Measurements from ENCODE around the gene CCDC134.
"Not testable (repeated sequence)": the region's sequence is repeated elsewhere in the genome, so short reads cannot be mapped to it uniquely, and the experiment has no call there.

Gene CCDC134

DNA sequence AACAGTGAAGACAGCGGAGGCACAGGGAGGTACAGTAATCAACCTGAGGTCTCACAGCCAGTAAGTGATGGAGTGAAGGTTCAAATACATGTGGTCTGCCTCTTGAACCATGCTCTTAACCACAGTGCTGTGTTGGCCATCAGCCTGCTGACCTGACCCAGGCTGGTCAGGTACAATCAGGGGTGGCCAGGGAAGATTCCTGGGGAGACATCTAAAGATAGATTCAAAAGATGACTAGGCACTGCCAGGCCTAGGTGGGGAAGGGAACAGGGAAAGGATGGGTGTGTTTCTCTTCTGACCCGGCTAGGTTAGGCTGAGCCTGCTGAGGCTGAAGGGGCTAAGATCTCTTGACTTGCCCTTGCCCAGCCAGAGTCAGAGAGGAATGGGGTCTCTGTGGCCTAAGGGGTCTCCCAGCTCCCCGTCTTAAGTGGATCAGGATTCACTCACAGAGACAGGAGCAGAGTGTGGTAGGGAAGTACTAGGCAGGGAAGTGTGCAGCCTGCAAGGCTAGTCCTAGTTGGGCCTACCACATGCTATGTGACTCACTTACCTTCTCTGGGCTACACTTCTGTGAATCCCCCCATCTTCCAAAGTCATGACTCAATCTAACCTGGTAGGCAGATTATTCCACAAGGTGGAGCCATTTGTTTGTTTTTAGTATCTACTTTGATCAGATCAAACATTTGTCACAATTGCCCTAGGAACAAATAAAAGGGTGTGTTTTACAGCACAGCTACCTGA lies 22.0 kb downstream of the CCDC134 start:
- DNase-seq (ENCODE audit: low read depth in 3 of 3, low spot score in 1 of 3), result peak in 1 of 3 donors; percentile 13

GRCh38 chr22:41823797-41824196 lies 23.3 kb downstream of the CCDC134 start:
- no peak for DNase-seq (ENCODE audit: low read depth in 3 of 3, low spot score in 1 of 3)

GRCh38 chr22:41825376-41825775 lies 24.9 kb downstream of the CCDC134 start:
- no peak for DNase-seq (ENCODE audit: low read depth in 3 of 3, low spot score in 1 of 3)

- no peak for DNase-seq (ENCODE audit: low read depth in 3 of 3, low spot score in 1 of 3)
Measured at GRCh38 chr22:41826021-41826420, 25.5 kb downstream of the CCDC134 start.

DNA sequence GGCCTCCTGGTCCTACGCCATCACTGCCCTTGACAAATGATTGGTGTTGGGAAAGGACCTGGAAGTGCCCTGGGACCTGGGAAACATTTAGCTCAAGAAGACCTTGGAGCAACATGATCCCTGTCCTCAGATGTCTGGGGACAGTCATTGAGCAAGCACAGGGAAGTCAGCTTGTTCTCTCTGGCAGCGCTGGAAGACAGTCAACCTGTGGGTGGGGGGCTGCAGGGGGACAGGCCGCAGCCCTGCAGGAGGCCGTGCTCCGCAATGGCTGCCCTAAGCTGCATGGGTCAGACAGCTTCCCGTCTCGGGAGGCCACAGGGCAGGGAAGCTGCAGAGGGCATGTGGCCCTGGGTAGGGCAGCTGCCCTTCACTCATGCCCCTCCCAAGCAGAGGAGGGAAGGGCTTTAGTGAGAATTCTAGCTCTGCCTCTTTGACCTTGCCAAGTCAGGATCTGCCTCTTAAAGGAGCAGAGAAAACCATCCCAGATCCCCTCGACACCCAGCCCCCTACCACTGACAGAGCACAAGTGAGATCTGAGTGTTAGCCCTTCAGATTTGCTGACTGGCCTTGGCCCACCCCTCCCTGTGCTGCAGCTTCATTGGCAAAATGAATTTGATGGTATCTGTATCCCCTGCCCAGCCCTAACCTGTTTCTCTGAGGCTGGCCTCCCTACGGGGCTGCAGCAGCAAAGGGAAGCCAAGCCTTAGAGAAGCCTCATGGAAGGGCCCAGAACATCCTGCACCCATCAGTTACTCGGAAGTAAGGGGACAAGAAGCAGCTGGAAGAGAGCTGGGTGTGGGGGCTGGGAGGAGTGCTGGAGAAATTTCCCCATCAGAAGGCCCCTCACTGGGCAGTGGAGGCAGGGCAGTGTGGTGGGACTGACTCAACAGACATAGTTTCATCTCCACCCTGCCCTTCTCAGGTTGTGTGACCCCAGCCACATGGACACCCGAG lies 26.2 kb downstream of the CCDC134 start:
- DNase-seq (ENCODE audit: low read depth in 3 of 3, low spot score in 1 of 3), result no peak

- no peak for DNase-seq (ENCODE audit: low read depth in 3 of 3, low spot score in 1 of 3)
Measured at GRCh38 chr22:41827671-41828070, 27.2 kb downstream of the CCDC134 start.

- no peak for DNase-seq (ENCODE audit: low read depth in 3 of 3, low spot score in 1 of 3)
Measured at GRCh38 chr22:41828516-41828915, 28.0 kb downstream of the CCDC134 start.

DNA sequence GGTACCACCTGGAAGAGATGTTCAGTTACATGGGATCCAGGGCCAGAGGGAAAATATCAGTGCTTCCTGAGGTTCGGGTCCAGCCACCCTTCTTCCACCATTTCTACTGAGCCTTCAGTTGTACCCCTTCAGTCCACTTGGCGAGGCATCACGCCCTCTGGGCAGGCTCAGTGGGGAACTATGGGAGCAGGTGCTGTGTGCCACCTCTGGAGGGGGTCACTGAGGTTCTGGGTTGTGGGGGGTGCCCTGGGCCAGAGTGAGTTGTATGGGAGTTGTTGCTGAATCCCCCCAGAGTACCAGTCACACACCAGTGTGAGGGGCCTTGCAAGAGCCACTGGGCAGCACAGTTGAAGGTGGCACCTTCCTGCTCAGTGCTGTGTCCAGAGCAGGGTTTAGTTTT lies 29.7 kb downstream of the CCDC134 start:
- no peak for DNase-seq (ENCODE audit: low read depth in 3 of 3, low spot score in 1 of 3)

GRCh38 chr22:41831383-41831782 lies 30.9 kb downstream of the CCDC134 start:
- DNase-seq (ENCODE audit: low read depth in 3 of 3, low spot score in 1 of 3), result no peak

- no peak for DNase-seq (ENCODE audit: low read depth in 3 of 3, low spot score in 1 of 3)
Measured at GRCh38 chr22:41831828-41832552, 31.5 kb downstream of the CCDC134 start.

- DNase-seq (ENCODE audit: low read depth in 3 of 3, low spot score in 1 of 3), result peak; percentile 96 to 97 (median 96)
Measured at GRCh38 chr22:41832553-41833368, 32.3 kb downstream of the CCDC134 start, which contains the start of gene SREBF2. Gene SREBF2, plus strand, starts transcription at chr22:41833105. Its CDS starts 166 bp downstream, at chr22:41833271.

DNA sequence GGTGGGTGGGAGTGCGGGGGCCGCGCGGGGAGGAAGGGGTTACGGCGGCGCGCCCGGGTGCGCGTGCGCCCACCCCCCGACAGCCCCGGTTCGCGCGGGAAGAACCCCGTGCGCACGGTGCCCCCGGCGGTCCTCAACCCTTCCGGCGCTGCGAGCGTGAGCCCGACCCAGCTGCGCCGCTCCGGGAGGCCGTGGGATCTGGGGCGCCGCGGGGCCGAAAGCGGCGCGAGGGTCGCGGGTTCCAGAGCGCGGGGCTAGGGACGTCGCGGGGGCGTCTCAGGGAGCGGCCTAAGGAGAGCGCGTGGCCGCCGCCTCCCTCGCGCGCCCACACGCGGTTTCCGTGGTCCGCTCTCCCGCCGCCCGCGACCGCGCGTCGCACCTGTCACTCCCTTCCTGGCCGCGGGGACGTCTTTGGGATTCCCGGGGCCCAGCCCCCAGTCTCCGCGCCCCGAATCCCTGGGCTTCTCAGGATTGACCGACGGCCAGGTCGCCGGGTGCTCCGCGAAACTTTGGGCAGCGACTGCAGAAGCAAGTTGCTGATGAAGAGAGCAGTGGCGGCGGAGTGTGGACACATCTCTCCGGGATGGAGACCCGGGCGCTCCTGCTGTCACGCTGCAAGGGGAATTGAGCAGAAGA lies 33.0 kb downstream of the CCDC134 start:
- peak in 2 of 3 donors; percentile 2 to 25 for DNase-seq (ENCODE audit: low read depth in 3 of 3, low spot score in 1 of 3)

DNA sequence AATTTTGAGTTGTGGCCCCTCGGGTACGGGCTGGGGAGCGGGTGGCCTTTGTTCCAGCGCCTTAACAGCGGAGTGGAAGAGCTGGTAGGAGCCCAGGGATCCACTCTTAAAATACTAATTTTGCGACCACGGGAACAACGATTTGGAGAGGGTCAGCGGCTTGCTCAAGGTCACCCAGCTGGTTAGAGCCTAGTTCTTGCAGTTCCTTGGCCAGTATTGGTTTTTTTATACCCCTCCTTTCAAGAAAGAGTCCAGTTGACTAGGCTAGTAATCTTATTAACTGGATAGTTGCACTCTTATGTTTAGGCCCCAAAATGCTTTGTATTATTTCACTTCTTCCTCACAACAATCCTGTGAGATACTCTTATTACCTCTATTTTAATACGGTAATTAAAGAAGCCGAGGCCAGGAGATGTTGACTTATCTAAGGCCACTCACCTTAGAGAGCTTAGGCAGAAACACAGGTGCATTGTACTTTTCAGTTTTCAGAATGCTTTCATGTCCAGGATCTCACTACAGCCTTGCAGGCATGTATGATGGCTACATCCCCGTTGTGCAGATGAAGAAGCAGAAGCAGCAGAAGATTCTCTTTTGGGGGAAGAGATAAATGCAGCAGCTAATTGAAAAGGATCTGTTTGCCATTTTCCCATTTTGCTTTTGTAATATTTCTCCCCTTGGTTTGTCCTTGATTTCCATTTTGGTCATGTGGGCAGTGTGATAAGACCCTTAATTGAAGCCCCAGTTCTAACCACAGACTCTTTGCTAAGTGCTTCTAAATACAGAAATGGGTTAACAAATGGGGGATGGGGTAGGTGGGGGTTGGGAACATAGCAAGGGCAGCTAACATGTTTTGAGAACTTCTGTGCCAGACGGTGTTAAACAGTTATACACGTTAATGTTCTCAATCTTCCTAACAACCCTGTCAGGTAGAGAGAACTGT lies 33.8 kb downstream of the CCDC134 start:
- no peak for DNase-seq (ENCODE audit: low read depth in 3 of 3, low spot score in 1 of 3)

DNA sequence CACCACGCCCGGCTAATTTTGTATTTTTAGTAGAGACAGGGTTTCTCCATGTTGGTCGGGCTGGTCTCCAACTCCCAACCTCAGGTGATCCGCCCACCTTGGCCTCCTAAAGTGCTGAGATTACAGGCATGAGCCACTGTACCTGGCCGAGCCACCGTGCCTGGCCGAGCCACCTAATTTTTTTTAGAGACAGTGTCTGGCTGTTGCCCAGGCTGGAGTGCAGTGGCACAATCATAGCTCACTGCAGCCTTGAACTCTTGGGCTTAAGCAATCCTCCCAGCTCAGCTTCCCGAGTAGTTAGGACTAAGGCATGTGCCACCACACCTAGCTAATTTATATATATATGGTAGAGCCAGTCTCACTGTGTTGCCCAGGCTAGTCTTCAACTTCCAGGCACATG lies 35.0 kb downstream of the CCDC134 start:
- not testable (repeated sequence) for DNase-seq (ENCODE audit: low read depth in 3 of 3, low spot score in 1 of 3)

- DNase-seq (ENCODE audit: low read depth in 3 of 3, low spot score in 1 of 3), result no peak
Measured at GRCh38 chr22:41836551-41836950, 36.1 kb downstream of the CCDC134 start.

GRCh38 chr22:41838842-41839618 lies 38.6 kb downstream of the CCDC134 start:
- DNase-seq (ENCODE audit: low read depth in 3 of 3, low spot score in 1 of 3), result no peak

DNA sequence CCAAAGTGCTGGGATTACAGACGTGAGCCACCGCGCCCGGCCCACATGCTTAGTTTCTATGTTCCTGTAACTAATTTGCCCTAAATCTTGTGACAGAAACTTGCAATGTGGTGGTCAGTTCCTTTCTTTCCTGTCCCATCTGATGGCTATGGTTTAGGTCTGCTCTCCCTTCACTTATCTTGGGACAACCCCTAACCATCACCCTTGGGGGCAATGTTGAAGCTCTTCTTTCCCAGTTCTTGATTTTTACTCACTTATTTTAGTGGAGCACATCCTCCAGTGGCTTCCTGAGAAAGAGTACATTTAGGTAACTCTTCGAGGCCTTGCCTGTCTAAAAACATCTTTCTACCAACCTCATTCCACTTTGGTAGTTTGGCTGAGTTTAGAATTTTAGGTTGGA lies 39.7 kb downstream of the CCDC134 start:
- no peak for DNase-seq (ENCODE audit: low read depth in 3 of 3, low spot score in 1 of 3)

DNA sequence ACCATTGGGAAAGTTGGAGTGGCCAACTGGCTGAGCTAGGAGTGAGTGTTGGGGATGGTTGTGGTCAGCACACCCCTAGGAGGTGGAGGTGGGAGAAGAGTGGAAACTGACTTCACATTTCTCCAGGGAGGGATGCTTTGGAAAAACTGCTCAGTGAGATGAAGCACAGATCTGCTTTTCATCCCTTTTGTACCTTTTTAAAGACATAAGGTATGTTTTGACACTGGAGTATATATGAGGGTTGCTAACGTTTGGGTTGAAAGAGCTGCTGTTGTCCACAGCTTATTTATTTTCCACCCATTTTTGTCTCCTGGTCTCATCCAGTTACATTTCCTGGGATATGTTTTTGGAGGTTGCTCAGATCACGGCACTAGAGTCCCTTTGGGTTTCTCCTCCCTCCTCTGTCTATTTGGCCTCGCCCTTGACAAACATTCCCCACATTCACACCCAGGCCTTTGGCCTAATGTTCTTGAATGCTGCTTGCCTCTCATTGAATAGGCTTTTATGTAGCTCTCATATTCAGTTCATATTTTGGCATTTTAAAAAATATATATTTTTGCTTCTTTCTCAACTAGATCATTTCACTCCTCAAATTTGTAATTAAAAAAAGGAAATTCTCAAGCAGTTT lies 40.7 kb downstream of the CCDC134 start:
- DNase-seq (ENCODE audit: low read depth in 3 of 3, low spot score in 1 of 3), result no peak

Measured in stimulated activated CD4-positive, alpha-beta T cell treated with anti-CD3 and anti-CD28 coated beads, TNF-alpha, amount 100 ng/mL, for 1 hour (primary cell).